Keratinocyte (primary cell): ENCODE measurements around the gene B3GALT6. TPM values are rescaled to one million over a fixed set of nuclear protein-coding genes. Genes with fewer than 3 reads are reported as not detected.

Experiments
- DNase-seq: peaks from one replicate; pipeline ENCODE4 v3.0.0-alpha.2; 2011; ENCODE audit warnings: low read depth, missing footprints, low spot score
- FAIRE-seq: peaks from 2 replicates; lab custom pipeline; 2011; peaks lifted over from hg19 to GRCh38; lab: Jason Lieb, UNC
- H2AFZ ChIP-seq: 2 replicates; pipeline ENCODE4 v1.6.0; 2012; ENCODE audit warnings: low read length, control low read depth, inconsistent platforms; ENCODE audit not compliant: control insufficient read depth
- H3K27ac ChIP-seq: 2 replicates; pipeline ENCODE4 v1.5.1; 2011; ENCODE audit warnings: low read length; ENCODE audit not compliant: control insufficient read depth, insufficient read depth
- H3K27me3 ChIP-seq: 3 replicates; pipeline ENCODE4 v1.6.0; 2011; ENCODE audit warnings: low read length; ENCODE audit not compliant: control insufficient read depth, insufficient read depth; ENCODE audit errors: extremely low read depth
- H3K36me3 ChIP-seq, 2 experiments: 2 replicates in 1 of 2; 3 replicates in 1 of 2; pipeline ENCODE4 v1.5.1; 2011; ENCODE audit warnings: low read length in 2 of 2, mild to moderate bottlenecking in 1 of 2; ENCODE audit not compliant: control insufficient read depth in 2 of 2, insufficient read depth in 2 of 2; ENCODE audit errors: extremely low read depth in 1 of 2
- H3K4me1 ChIP-seq: 3 replicates; pipeline ENCODE4 v1.5.1; 2011; ENCODE audit warnings: low read length; ENCODE audit not compliant: control insufficient read depth, insufficient read depth; ENCODE audit errors: extremely low read depth
- H3K4me2 ChIP-seq: 3 replicates; pipeline ENCODE4 v1.6.0; 2011; ENCODE audit warnings: low read depth, low read length; ENCODE audit not compliant: control insufficient read depth, insufficient read depth; ENCODE audit errors: extremely low read depth
- H3K4me3 ChIP-seq, 3 experiments: fragments of 200-600 bp in 1 of 3; sonication (generic) in 1 of 3; 2 replicates in 2 of 3; 3 replicates in 1 of 3; pipeline ENCODE4 v1.5.1; 2011 to 2016; ENCODE audit warnings: low read length in 3 of 3, mild to moderate bottlenecking in 3 of 3, control low read depth in 2 of 3, inconsistent platforms in 1 of 3, low read depth in 1 of 3, mixed read lengths in 1 of 3, mixed run types in 1 of 3, moderate library complexity in 1 of 3; ENCODE audit not compliant: control insufficient read depth in 2 of 3, insufficient read depth in 2 of 3; ENCODE audit errors: extremely low read depth in 1 of 3
- H3K79me2 ChIP-seq: 2 replicates; pipeline ENCODE4 v1.6.0; 2012; ENCODE audit warnings: low read length; ENCODE audit not compliant: control insufficient read depth, insufficient read depth
- H3K9ac ChIP-seq: 3 replicates; pipeline ENCODE4 v1.6.0; 2011; ENCODE audit warnings: low read length; ENCODE audit not compliant: control insufficient read depth, insufficient read depth; ENCODE audit errors: extremely low read depth
- H3K9me1 ChIP-seq: 3 replicates; pipeline ENCODE4 v1.6.0; 2011; ENCODE audit warnings: low read length; ENCODE audit not compliant: control insufficient read depth, insufficient read depth; ENCODE audit errors: extremely low read depth
- H3K9me3 ChIP-seq: 2 replicates; pipeline ENCODE4 v1.5.1; 2012; ENCODE audit warnings: low read depth, low read length; ENCODE audit not compliant: control insufficient read depth
- H4K20me1 ChIP-seq: 3 replicates; pipeline ENCODE4 v1.6.0; 2011; ENCODE audit warnings: low read length; ENCODE audit not compliant: control insufficient read depth, insufficient read depth; ENCODE audit errors: extremely low read depth
- EZH2 ChIP-seq: IDR thresholded peaks from one replicate; pipeline ENCODE4 v1.6.1; 2012; ENCODE audit warnings: inconsistent platforms, mild to moderate bottlenecking, low read length, moderate library complexity
- dilution Hi-C: fragments of 300-500 bp; cut with MboI; formaldehyde crosslinking; loops from one replicate; pipeline ENCODE4 v1.7.0; 2020; ENCODE audit warnings: low sequenced_read_pairs; ENCODE audit not compliant: extremely low pct_ligation_motif_present
- polyA plus RNA-seq, 5 experiments: library from polyadenylated mRNA; depleted of rRNA in 3 of 5; stranded (reverse) in 3 of 5; stranded (forward) in 1 of 5; unstranded in 1 of 5; fragments of >200 nt; gene quantifications; 1 replicate in 1 of 5; 2 replicates in 3 of 5; 3 replicates in 1 of 5; pipeline versions ENCODE4 v1.2.1 to v1.2.3, GENCODE V29; 2011 to 2012; ENCODE audit warnings: missing spikeins in 2 of 5, low read depth in 1 of 5, low replicate concordance in 1 of 5
- TF ChIP-seq, protein P1 (sequence below), 3 experiments: IDR thresholded peaks in 1 of 3; conservative IDR thresholded peaks in 1 of 3; optimal IDR thresholded peaks in 1 of 3; 2 replicates in 2 of 3; 3 replicates in 1 of 3; pipeline versions ENCODE3 to v1.5.1; 2011; ENCODE audit warnings: low read length in 3 of 3, mild to moderate bottlenecking in 3 of 3, moderate library complexity in 2 of 3, control low read depth in 1 of 3, inconsistent platforms in 1 of 3; ENCODE audit not compliant: insufficient read depth in 2 of 3; ENCODE audit errors: extremely low read depth in 1 of 3

B3GALT6 gene
- polyA plus RNA-seq, 1 donor (not counting 4 experiments of a cell fraction or from before 2014, with no cell fraction given), result 6.8 TPM

DNA sequence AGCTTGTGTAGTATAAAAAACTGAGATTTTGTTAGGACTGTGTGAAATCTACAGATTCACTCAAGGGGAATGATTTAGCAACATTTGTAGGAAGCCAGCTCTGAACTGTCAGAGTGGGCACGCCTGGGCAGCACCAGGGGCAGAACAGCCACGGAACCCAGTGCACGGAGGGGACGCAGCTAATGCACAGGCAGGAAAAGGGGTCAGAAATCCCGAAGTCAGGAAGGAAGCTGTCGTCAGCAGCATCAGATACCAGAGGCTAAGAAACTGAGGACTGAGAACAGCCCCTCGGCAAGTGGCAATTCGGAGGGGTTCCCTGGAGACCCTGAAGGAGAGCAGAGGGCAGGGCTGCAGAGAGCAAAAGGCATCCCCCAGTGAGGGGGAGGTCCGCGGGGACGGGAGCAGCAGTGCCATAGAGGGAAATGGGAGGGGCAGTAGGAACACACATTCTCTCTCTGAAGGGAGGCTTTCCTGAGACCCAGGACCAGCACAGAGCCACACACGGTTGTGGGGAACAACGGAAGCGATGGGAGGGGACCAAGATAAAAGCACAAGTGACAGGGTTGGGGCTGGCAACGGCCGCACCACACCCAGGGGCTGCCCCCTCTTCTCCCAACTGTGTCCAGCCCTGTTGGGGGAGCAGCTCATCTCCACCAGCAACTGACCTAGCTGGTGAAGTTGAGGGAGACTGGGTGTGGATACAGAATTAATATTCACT lies 29.0 kb downstream of the B3GALT6 start:
- no peak for TF ChIP-seq EZH2
- TF ChIP-seq, protein P1, sequence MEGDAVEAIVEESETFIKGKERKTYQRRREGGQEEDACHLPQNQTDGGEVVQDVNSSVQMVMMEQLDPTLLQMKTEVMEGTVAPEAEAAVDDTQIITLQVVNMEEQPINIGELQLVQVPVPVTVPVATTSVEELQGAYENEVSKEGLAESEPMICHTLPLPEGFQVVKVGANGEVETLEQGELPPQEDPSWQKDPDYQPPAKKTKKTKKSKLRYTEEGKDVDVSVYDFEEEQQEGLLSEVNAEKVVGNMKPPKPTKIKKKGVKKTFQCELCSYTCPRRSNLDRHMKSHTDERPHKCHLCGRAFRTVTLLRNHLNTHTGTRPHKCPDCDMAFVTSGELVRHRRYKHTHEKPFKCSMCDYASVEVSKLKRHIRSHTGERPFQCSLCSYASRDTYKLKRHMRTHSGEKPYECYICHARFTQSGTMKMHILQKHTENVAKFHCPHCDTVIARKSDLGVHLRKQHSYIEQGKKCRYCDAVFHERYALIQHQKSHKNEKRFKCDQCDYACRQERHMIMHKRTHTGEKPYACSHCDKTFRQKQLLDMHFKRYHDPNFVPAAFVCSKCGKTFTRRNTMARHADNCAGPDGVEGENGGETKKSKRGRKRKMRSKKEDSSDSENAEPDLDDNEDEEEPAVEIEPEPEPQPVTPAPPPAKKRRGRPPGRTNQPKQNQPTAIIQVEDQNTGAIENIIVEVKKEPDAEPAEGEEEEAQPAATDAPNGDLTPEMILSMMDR (optimal IDR thresholded peaks at IDR 0.05 in 1 of 3, IDR thresholded peaks at IDR 0.05 in 1 of 3, conservative IDR thresholded peaks at IDR 0.05 in 1 of 3; ENCODE audit: extremely low read depth in 1 of 3, insufficient read depth in 2 of 3, low read length in 3 of 3), result no peak
- Histone ChIP-seq H3K9ac (no peak overlapping the region), H3K36me3 (peaks cover 42% of the 10 kb centered on the region in 2 experiments), H3K4me1 (peaks cover 20% of the 10 kb centered on the region), H3K9me1 (no peaks in the 10 kb centered on the region), H3K4me3 (no peak overlapping the region), H3K27ac (no peak overlapping the region), H3K4me2 (no peak overlapping the region), H4K20me1 (peaks cover 20% of the 10 kb centered on the region), H2AFZ (no peak overlapping the region), H3K9me3 (no peaks in the 10 kb centered on the region), H3K79me2 (peaks cover 15% of the 10 kb centered on the region), H3K27me3 (no peaks in the 10 kb centered on the region)
- dilution Hi-C loops, result no loop called here
- DNase-seq, result no peak
- no peak for FAIRE-seq

DNA sequence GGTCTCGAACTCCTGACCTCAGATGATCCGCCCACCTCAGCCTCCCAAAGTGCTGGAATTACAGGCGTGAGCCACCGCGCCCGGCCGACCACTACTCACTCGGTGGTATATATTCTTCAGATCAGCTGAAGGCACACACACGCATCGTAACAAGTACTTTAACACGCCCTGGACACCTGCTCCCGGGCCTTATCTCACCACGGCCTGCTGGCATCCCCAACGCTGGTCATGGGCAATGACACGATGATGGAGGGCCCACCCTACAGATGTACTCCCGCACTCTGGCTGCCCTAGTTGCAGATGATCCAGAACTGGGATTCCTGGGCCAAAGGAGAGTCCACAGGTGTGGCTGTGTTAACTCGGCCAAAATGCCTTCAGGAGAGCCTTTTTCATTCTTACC lies 30.0 kb downstream of the B3GALT6 start:
- Histone ChIP-seq H4K20me1 (peaks cover 21% of the 10 kb centered on the region), H3K27ac (no peak overlapping the region), H3K4me1 (peaks cover 20% of the 10 kb centered on the region), H3K9ac (no peak overlapping the region), H3K9me3 (no peaks in the 10 kb centered on the region), H3K27me3 (no peaks in the 10 kb centered on the region), H3K79me2 (peaks cover 18% of the 10 kb centered on the region), H3K36me3 (peaks cover 38 to 43% of the 10 kb centered on the region in 2 experiments), H3K4me3 (no peak overlapping the region), H2AFZ (no peak overlapping the region), H3K9me1 (no peaks in the 10 kb centered on the region), H3K4me2 (no peak overlapping the region)
- dilution Hi-C loops, result no loop called here
- FAIRE-seq (no peak), DNase-seq (no peak)
- no peak for TF ChIP-seq EZH2
- TF ChIP-seq, protein P1 (optimal IDR thresholded peaks at IDR 0.05 in 1 of 3, IDR thresholded peaks at IDR 0.05 in 1 of 3, conservative IDR thresholded peaks at IDR 0.05 in 1 of 3; ENCODE audit: extremely low read depth in 1 of 3, insufficient read depth in 2 of 3, low read length in 3 of 3), result no peak
